HG02852 (cell line): ENCODE measurements around the gene EXOSC10.
"Not testable (repeated sequence)": the region's sequence is repeated elsewhere in the genome, so short reads cannot be mapped to it uniquely, and the experiment has no call there.

ENCODE experiments used
- ATAC-seq: cut with Tn5 transposase; IDR thresholded peaks from one replicate; pipeline ENCODE4 v1.9.1; 2021; ENCODE audit warnings: mild to moderate bottlenecking, moderate library complexity; ENCODE audit not compliant: unreplicated experiment

The EXOSC10 gene

DNA sequence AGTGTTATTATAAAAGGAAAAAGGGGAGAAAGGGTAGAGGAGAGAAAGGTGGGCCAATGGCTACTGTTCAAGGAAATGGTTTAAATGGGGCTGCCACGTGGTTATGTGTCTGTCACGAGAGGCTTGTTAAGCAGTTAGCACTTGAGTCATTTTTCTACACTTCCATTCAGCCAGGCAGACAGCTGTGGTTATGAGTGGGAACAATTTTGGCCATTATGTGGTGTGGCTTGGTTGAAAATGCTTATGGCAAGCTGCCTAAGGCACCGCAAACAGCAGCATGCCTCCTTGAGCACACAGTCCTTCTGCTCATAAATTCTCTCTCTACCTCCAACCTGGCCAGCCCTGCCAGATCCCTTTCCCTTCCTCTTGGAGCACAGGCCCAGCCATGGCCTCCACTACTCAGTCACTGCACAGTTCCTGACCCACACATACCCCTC is 36.7 kb downstream of the EXOSC10 start:
- no peak for ATAC-seq

GRCh38 chr1:11061652-11062365 is 37.9 kb downstream of the EXOSC10 start:
- no peak for ATAC-seq

- peak; percentile 86 for ATAC-seq
Measured at GRCh38 chr1:11059968-11060830, 39.5 kb downstream of the EXOSC10 start, which contains the start of gene SRM. Gene SRM, minus strand, starts transcription at chr1:11060018. Its CDS starts 75 bp downstream, at chr1:11059943.

GRCh38 chr1:11059155-11059967 is 40.3 kb downstream of the EXOSC10 start:
- ATAC-seq = peak; percentile 26

DNA sequence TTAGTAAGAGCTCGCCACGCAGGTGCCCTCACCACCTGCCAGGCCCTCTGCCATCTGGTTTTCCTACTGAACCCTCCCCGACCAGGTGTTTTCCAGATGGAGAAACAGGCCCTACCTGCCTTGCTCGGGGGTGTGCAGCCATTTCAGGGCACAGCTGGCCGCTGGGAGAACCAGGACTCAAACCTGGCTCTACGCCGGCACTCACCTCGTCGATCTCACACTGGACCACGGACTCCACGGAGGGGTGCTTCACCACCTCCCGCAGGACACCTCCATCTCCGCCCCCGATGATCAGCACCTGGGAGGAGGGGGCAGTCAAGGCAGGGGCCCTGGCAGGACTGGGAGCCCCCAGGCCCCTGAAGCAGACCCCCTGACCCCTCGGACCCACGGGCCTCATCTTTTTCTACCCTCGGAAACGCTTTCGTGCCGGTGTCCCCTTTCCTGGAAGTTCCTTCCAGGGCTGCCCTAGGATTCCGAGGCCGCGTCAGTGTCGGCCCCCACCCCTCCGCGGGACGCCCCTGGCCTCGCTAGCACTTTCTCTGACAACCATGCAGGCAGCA is 41.0 kb downstream of the EXOSC10 start:
- ATAC-seq = no peak

- no peak for ATAC-seq
Measured at GRCh38 chr1:11058026-11058425, 41.6 kb downstream of the EXOSC10 start.

GRCh38 chr1:11057477-11057876 is 42.2 kb downstream of the EXOSC10 start:
- no peak for ATAC-seq

- no peak for ATAC-seq
Measured at GRCh38 chr1:11056504-11056903, 43.2 kb downstream of the EXOSC10 start.

DNA sequence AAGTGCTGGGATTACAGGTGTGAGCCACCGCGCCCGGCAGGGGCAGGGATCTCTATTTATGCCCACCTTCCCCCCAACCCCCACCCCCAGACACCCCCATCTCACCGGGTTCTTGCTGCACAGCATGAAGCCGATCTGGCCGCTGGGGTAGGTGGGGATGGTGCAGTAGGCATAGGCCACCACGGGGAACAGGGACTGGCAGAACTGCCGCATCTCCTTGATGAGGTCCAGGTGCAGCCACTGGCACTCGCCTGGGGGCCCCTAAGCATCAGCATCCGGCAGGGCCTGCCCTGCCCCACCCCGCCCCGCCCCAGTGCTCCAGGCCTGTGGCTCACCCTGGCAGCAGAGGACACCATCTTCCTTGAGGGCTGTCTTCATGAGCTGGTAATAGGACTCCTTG is 44.0 kb downstream of the EXOSC10 start:
- ATAC-seq = no peak

GRCh38 chr1:11054666-11055065 is 45.0 kb downstream of the EXOSC10 start:
- no peak for ATAC-seq

- ATAC-seq = no peak
Measured at GRCh38 chr1:11054181-11054580, 45.5 kb downstream of the EXOSC10 start.

DNA sequence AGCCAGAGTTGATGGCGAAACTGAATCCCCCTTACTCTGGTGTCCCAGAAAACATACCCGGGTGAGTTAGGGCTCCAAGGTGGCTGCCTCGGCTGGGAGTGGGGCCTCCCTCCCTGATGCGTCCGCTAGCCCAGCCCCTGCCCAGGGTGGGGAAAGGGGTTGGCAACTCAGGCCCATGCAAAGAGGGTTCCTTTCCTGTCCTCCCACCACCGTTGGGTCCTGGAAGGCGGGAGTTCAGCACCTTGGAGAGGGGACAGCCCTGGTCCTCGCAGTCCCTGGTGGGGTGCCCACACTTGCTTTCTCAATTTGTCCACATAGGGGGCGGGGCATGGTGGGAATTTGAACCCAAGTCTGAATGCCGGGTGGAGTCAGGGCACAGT is 45.9 kb downstream of the EXOSC10 start:
- ATAC-seq = no peak

DNA sequence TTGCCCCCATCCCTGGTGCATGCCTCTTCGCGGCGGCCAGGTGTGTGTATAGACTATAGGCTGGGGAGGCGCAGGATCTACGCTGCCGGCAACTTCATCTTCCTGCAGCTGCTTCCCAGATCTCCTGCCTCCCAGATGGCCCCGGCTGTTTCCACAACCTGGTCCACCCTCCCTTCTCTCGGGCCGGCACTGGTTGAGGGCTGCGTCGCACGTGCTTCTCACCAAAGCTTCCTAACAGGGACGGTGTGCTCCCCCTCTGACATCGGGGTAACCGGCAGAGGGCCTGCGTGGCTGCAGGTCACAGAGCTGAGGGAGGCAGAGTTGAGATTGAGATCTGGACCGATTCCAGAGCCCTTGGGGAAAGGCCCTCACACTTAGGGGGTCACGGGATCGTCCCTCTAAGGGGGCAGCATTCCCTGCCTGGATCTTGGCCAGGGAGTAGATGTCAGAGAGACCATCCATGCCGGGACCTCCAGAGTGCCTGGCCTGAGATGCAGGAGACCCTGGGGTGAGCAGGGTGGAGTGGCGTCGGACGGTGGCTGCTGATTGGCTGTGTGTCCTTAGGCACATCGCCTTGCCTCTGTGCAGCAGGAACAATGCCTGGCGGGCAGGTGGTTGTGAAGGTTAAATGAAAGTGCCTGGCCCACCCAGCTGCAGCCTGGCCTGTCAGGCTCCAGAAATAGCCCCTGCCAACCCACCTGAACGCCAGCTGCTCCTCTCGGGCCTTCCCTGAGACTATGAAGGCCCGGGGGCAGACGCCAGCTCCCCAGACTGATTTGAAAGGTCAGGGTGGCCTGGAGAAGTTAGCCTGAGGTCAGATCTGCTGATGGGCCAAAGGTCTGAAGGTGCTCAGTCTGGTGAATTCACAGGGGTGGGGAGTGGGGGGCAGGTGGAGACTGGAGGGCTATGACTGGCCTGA is 46.6 kb downstream of the EXOSC10 start:
- ATAC-seq = no peak

DNA sequence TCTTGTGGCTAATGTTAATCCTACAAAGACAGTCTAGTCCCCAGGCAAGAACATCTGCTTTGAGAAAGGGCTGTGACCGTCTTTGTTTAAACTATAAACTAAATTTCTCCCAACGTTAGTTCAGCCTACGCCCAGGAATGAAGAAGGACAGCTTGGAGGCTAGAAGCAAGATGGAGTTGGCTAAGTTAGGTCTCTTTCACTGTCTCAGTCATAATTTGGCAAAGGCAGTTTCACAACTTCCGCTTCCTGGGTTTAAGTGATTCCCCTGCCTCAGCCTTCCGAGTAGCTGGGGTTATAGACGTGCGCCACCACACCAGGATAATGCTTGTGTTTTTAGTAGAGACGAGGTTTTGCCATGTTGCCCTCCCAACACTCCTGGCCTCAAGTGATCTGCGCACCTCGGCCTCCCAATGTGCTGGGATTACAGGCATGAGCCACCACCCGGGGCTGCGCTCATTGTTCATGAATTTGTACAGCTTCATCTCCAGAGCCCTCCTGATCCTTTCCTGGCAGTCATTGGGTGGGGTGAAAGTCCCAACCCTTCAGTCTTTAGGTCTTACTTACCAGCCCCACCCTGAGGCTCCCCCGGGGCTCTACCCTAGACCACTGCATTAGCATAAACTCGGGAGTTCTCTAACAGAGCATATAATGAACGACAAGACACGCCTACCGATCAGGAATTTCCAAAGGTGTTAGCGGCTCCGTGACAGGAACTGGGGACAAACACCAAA is 47.7 kb downstream of the EXOSC10 start:
- no peak for ATAC-seq

DNA sequence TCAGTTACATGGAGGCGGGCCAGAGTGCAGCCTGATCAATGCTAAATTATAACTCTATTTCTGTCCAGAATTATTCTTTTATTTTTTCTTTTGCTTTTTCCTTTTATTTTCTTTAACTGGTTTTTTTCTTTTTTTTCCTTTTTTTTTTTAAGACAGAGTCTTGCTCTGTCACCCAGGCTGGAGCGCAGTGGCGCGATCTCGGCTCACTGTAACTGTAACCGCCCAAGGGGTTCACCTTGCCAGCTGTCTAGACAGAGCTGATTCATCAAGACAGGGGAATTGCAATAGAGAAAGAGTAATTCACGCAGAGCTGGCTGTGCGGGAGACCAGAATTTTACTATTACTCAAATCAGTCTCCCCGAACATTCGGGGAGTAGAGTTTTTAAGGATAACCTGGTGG is 48.5 kb downstream of the EXOSC10 start:
- not testable (repeated sequence) for ATAC-seq

DNA sequence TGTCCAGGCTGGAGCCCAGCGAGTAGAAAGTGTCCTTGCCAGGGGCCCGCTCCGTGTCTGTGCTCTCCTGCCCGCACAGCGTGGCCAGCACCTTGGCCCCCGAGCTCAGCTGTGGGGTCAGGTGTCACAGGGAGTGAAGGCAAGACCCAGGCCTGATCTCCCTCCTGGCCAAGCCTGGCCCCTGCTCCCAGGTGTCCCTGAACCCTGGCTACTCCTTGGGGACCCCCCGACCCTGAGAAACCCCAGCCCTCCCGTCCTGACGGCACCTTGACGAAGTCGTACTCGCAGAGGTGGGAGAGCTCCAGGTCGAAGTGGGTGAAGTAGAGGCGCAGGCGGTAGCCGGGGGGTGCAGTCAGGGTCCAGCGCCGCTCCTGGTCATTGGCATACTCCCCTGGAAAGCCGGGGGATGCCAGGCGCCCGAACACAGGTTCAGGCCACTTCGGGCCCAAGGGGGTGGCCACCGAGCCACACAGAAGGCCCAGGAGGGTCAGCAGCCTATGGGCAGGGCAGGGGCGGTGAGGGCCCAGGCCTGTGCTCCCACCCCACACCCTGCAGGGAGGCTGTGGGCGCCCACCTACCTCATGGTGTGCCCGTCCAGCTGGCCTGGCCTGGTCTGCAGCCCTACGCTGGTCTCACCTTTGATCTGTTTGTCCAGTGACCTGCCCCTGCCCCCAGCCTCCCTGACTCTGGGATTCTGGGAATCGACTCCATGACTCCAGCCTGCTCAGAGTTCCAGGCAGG is 52.9 kb downstream of the EXOSC10 start, which contains the start of gene MASP2:
Gene MASP2 (minus strand): TSS at position 615 of the 741 bp plus-strand sequence. CDS start 32 bp downstream, at position 583.
- ATAC-seq = no peak

DNA sequence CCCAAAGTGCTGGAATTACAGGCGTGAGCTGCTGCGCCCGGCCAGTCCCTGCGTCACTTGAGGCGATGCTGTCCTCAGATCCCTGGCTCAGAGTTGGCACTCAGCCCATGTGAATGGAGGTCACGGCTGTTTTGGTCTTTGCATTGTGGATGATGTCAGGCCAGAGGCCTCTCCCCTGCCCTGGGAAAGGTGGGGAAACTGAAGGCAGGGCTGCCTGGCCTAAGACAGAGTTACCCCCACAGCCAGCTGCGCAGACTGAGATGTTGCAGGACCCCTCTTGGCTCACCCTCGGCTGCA is 53.5 kb downstream of the EXOSC10 start:
- no peak for ATAC-seq

GRCh38 chr1:11045428-11046269 is 54.0 kb downstream of the EXOSC10 start:
- no peak for ATAC-seq
